ENCODE measurements around the gene SPRR4.

DNA sequence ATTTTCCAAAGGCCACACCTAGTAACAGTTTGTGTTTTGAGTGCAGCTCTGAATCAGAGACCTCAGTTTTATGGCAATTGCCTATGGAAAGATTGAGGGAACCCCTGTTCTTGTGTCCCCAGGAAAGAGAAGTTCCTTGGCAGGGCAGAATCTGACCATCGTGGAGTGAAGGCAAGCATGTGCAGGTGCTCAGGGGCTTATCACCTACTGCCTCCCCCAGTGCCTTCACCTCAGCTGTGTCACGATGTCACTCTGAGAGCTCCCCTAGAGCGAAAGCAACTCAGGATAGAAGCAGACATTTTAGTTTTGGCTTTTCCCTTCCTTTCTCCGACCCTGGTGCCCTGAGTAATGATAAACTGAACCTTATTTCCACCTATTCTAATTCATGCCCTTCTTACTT is 11.6 kb downstream of the SPRR4 start:
- TF ChIP-seq, protein P1, sequence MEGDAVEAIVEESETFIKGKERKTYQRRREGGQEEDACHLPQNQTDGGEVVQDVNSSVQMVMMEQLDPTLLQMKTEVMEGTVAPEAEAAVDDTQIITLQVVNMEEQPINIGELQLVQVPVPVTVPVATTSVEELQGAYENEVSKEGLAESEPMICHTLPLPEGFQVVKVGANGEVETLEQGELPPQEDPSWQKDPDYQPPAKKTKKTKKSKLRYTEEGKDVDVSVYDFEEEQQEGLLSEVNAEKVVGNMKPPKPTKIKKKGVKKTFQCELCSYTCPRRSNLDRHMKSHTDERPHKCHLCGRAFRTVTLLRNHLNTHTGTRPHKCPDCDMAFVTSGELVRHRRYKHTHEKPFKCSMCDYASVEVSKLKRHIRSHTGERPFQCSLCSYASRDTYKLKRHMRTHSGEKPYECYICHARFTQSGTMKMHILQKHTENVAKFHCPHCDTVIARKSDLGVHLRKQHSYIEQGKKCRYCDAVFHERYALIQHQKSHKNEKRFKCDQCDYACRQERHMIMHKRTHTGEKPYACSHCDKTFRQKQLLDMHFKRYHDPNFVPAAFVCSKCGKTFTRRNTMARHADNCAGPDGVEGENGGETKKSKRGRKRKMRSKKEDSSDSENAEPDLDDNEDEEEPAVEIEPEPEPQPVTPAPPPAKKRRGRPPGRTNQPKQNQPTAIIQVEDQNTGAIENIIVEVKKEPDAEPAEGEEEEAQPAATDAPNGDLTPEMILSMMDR (IDR thresholded peaks at IDR 0.05), result no peak
- no peak for TF ChIP-seq POLR2A (IDR thresholded peaks at IDR 0.05)

Measured in testis (tissue), 2 donors.